Superior temporal gyrus (tissue), 1 donor: ENCODE measurements around the gene ASPHD1.
A peak's percentile ranks its signal among the peaks of the same experiment; 100 is the strongest.
"Not testable (repeated sequence)": the region's sequence is repeated elsewhere in the genome, so short reads cannot be mapped to it uniquely, and the experiment has no call there.

Experiments used
- DNase-seq: peaks from one replicate; pipeline ENCODE4 v3.0.0-alpha.2; 2016; ENCODE audit errors: extremely low spot score

ASPHD1 gene

GRCh38 chr16:29900102-29900887 lies at the start of gene ASPHD1:
ASPHD1 (plus strand) TSS chr16:29900488; CDS start chr16:29900972, 484 bp downstream.
- DNase-seq: peak; percentile 85

- DNase-seq: no peak
Observed at GRCh38 chr16:29850998-29851397, 49.3 kb upstream of the ASPHD1 start.

- peak; percentile 40 for DNase-seq
Observed at GRCh38 chr16:29852654-29853053, 47.6 kb upstream of the ASPHD1 start.

GRCh38 chr16:29854520-29855100 lies 45.7 kb upstream of the ASPHD1 start:
- DNase-seq: no peak

GRCh38 chr16:29857133-29857760 lies 43.0 kb upstream of the ASPHD1 start:
- DNase-seq: peak; percentile 30

GRCh38 chr16:29858149-29858849 lies 42.0 kb upstream of the ASPHD1 start:
- no peak for DNase-seq

GRCh38 chr16:29858974-29859373 lies 41.3 kb upstream of the ASPHD1 start:
- DNase-seq: no peak

GRCh38 chr16:29860218-29860617 lies 40.1 kb upstream of the ASPHD1 start:
- DNase-seq: no peak

GRCh38 chr16:29862383-29862883 lies 37.9 kb upstream of the ASPHD1 start:
- peak; percentile 24 for DNase-seq

GRCh38 chr16:29862884-29863668 lies 37.2 kb upstream of the ASPHD1 start, which contains the start of gene CDIPT:
CDIPT (minus strand) TSS chr16:29863226; CDS start chr16:29862857, 369 bp downstream.
- peak; percentile 99 for DNase-seq

- no peak for DNase-seq
Observed at GRCh38 chr16:29863669-29863984, 36.7 kb upstream of the ASPHD1 start.

GRCh38 chr16:29864205-29864604 lies 36.1 kb upstream of the ASPHD1 start:
- DNase-seq: no peak

GRCh38 chr16:29868396-29869009 lies 31.8 kb upstream of the ASPHD1 start:
- DNase-seq: no peak

GRCh38 chr16:29869067-29869466 lies 31.2 kb upstream of the ASPHD1 start:
- DNase-seq: not testable (repeated sequence)

GRCh38 chr16:29871822-29872546 lies 28.3 kb upstream of the ASPHD1 start:
- no peak for DNase-seq

- DNase-seq: no peak
Observed at GRCh38 chr16:29873319-29873718, 27.0 kb upstream of the ASPHD1 start.

- DNase-seq: no peak
Observed at GRCh38 chr16:29875206-29875605, 25.1 kb upstream of the ASPHD1 start.

- no peak for DNase-seq
Observed at GRCh38 chr16:29876217-29876593, 24.1 kb upstream of the ASPHD1 start.

- DNase-seq: no peak
Observed at GRCh38 chr16:29876594-29877249, 23.6 kb upstream of the ASPHD1 start.
